Measurements from ENCODE around the gene PIH1D1.

GRCh38 chr19:49463960-49464740 lies 12.5 kb upstream of the PIH1D1 start:
- TF ChIP-seq POLR2A (IDR thresholded peaks at IDR 0.05; ENCODE audit: low read depth, low read length): no peak
- no peak for TF ChIP-seq POLR2AphosphoS5 (IDR thresholded peaks at IDR 0.05; ENCODE audit: low read depth, low read length)
- no peak for TF ChIP-seq TAF1 (IDR thresholded peaks at IDR 0.05; ENCODE audit: borderline replicate concordance, low read depth, low read length)
